SK-N-SH (cell line): ENCODE data around the gene SGTB.

ENCODE experiments used
- CHD2 ChIP-seq: fragments of 150-350 bp; IDR thresholded peaks from 2 replicates; pipeline ENCODE4 v1.6.1; 2018; ENCODE audit warnings: low read length; ENCODE audit not compliant: partially characterized antibody
- EP300 ChIP-seq, 2 experiments: IDR thresholded peaks; 2 replicates each; pipeline versions ENCODE4 v1.4.0 to v1.6.1; 2012; ENCODE audit warnings: borderline replicate concordance in 1 of 2, low read depth in 1 of 2, low read length in 1 of 2
- EZH2phosphoT487 ChIP-seq: fragments of 200-600 bp; sonication (generic); IDR thresholded peaks from 2 replicates; pipeline ENCODE4 v1.6.1; 2017; ENCODE audit warnings: low read depth, mixed run types, mild to moderate bottlenecking, antibody characterized with exemption, moderate library complexity, borderline replicate concordance
- GABPA ChIP-seq: IDR thresholded peaks from 2 replicates; pipeline ENCODE4 v1.4.0; 2012; ENCODE audit warnings: low read depth, mild to moderate bottlenecking
- MAX ChIP-seq: IDR thresholded peaks from 2 replicates; pipeline ENCODE4 v1.4.0; 2012; ENCODE audit warnings: low read depth
- NRF1 ChIP-seq: IDR thresholded peaks from 2 replicates; pipeline ENCODE4 v1.6.1; 2012; ENCODE audit warnings: low read depth, mild to moderate bottlenecking, low read length
- POLR2AphosphoS5 ChIP-seq: IDR thresholded peaks from 2 replicates; pipeline ENCODE4 v1.6.1; 2012; ENCODE audit warnings: low read depth, low read length
- SMC3 ChIP-seq: IDR thresholded peaks from 2 replicates; pipeline ENCODE4 v1.6.1; 2012; ENCODE audit warnings: low read depth, low read length, improper control_type of control experiment
- TAF1 ChIP-seq: IDR thresholded peaks from 2 replicates; pipeline ENCODE4 v1.6.1; 2012; ENCODE audit warnings: low read depth, mild to moderate bottlenecking, low read length, moderate library complexity, borderline replicate concordance
- USF2 ChIP-seq: fragments of 150-350 bp; IDR thresholded peaks from 2 replicates; pipeline ENCODE4 v1.6.1; 2017; ENCODE audit warnings: antibody characterized with exemption, low read length, low read depth, borderline replicate concordance
- YY1 ChIP-seq: IDR thresholded peaks from 2 replicates; pipeline ENCODE4 v1.4.0; 2012; ENCODE audit warnings: low read depth, mild to moderate bottlenecking
- TF ChIP-seq, protein P1 (sequence below): fragments of 200-600 bp; sonication (generic); IDR thresholded peaks from 2 replicates; pipeline ENCODE4 v1.6.1; 2017; ENCODE audit warnings: antibody characterized with exemption, mild to moderate bottlenecking, moderate library complexity
- TF ChIP-seq, protein P2 (sequence below): IDR thresholded peaks from 2 replicates; pipeline ENCODE4 v1.4.0; 2012; ENCODE audit warnings: low read depth, borderline replicate concordance

DNA sequence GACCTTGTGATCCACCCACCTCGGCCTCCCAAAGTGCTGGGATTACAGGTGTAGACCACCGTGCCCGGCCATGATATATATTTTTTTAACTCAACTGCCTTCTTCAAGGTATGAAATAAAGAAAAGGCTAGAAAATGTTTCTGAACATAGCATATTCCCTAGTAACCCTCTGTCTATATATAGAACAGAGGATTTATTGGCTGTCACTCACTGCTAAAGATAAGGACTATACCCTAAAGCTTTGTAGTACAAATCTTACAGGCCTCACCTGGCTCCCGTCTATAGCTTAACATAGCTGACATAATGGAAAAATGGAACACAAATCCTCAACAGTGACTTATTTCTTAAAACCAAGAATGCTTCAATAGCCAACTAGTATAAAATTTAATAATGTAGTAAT is 14.2 kb downstream of the SGTB start:
- TF ChIP-seq MAX (no peak), NRF1 (no peak), YY1 (no peak), USF2 (no peak), POLR2AphosphoS5 (no peak), EZH2phosphoT487 (no peak), TAF1 (no peak), EP300 (IDR thresholded peaks at IDR 0.05; ENCODE audit: borderline replicate concordance in 1 of 2, low read depth in 1 of 2, low read length in 1 of 2) (no peak), CHD2 (no peak), SMC3 (no peak), GABPA (no peak)
- TF ChIP-seq, protein P1, sequence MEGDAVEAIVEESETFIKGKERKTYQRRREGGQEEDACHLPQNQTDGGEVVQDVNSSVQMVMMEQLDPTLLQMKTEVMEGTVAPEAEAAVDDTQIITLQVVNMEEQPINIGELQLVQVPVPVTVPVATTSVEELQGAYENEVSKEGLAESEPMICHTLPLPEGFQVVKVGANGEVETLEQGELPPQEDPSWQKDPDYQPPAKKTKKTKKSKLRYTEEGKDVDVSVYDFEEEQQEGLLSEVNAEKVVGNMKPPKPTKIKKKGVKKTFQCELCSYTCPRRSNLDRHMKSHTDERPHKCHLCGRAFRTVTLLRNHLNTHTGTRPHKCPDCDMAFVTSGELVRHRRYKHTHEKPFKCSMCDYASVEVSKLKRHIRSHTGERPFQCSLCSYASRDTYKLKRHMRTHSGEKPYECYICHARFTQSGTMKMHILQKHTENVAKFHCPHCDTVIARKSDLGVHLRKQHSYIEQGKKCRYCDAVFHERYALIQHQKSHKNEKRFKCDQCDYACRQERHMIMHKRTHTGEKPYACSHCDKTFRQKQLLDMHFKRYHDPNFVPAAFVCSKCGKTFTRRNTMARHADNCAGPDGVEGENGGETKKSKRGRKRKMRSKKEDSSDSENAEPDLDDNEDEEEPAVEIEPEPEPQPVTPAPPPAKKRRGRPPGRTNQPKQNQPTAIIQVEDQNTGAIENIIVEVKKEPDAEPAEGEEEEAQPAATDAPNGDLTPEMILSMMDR = no peak
- TF ChIP-seq, protein P2, sequence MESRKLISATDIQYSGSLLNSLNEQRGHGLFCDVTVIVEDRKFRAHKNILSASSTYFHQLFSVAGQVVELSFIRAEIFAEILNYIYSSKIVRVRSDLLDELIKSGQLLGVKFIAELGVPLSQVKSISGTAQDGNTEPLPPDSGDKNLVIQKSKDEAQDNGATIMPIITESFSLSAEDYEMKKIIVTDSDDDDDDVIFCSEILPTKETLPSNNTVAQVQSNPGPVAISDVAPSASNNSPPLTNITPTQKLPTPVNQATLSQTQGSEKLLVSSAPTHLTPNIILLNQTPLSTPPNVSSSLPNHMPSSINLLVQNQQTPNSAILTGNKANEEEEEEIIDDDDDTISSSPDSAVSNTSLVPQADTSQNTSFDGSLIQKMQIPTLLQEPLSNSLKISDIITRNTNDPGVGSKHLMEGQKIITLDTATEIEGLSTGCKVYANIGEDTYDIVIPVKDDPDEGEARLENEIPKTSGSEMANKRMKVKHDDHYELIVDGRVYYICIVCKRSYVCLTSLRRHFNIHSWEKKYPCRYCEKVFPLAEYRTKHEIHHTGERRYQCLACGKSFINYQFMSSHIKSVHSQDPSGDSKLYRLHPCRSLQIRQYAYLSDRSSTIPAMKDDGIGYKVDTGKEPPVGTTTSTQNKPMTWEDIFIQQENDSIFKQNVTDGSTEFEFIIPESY = no peak
